Vagina (tissue), 2 donors: ENCODE measurements around the gene TEAD1. TPM values are rescaled to one million over a fixed set of nuclear protein-coding genes. Genes with fewer than 3 reads are reported as not detected.

Experiments
- DNase-seq, 2 donors: peaks; one replicate each; pipeline ENCODE4 v3.0.0-alpha.2; 2017; ENCODE audit errors: extremely low spot score in 2 of 2
- H3K27ac ChIP-seq: fragments of 200-600 bp; sonication (generic); one replicate; pipeline ENCODE4 v1.5.1; 2019
- H3K27me3 ChIP-seq: fragments of 200-600 bp; sonication (generic); one replicate; pipeline ENCODE4 v1.5.1; 2019
- H3K36me3 ChIP-seq, 2 donors: fragments of 200-600 bp; sonication (generic); one replicate each; pipeline ENCODE4 v1.5.1; 2017 to 2019
- H3K4me1 ChIP-seq: fragments of 200-600 bp; sonication (generic); one replicate; pipeline ENCODE4 v1.5.1; 2019
- H3K4me3 ChIP-seq, 2 donors: fragments of 200-600 bp; sonication (generic); 1 replicate in 1 of 2; 2 replicates in 1 of 2; pipeline ENCODE4 v1.5.1; 2016 to 2019
- H3K9me3 ChIP-seq: fragments of 200-600 bp; sonication (generic); one replicate; pipeline ENCODE4 v1.5.1; 2019
- CTCF ChIP-seq, 3 experiments: fragments of 450-650 bp in 2 of 3; fragments of 200-600 bp in 1 of 3; sonication (generic) in 1 of 3; IDR thresholded peaks; one replicate each; pipeline ENCODE4 v1.5.1; 2017 to 2019; ENCODE audit warnings: antibody characterized with exemption in 3 of 3, mild to moderate bottlenecking in 2 of 3, moderate library complexity in 2 of 3
- POLR2A ChIP-seq, 2 donors: fragments of 450-650 bp; IDR thresholded peaks; one replicate each; pipeline ENCODE4 v1.6.1; 2017; ENCODE audit warnings: antibody characterized with exemption in 2 of 2, mild to moderate bottlenecking in 2 of 2, moderate library complexity in 2 of 2
- POLR2AphosphoS5 ChIP-seq, 2 donors: sonication (generic); formaldehyde crosslinking; IDR thresholded peaks; one replicate each; pipeline ENCODE4 v1.9.0; 2017; ENCODE audit warnings: antibody characterized with exemption in 2 of 2, mild to moderate bottlenecking in 2 of 2, low read depth in 1 of 2; ENCODE audit not compliant: insufficient read depth in 1 of 2
- intact Hi-C: fragments of 100-400 bp; cut with DNase I; formaldehyde crosslinking; loops from one replicate; pipeline ENCODE4 v1.15.1; 2023
- total RNA-seq: library from RNA; depleted of rRNA; stranded (reverse); fragments of >200 nt; gene quantifications from one replicate; pipeline ENCODE4 v1.2.3, GENCODE V29; 2016

The TEAD1 gene
- total RNA-seq, 1 donor from 2014 or later, result 50.3 TPM

GRCh38 chr11:12964650-12965049, 290.4 kb downstream of the TEAD1 start:
- TF ChIP-seq POLR2AphosphoS5 (IDR thresholded peaks at IDR 0.05; ENCODE audit: insufficient read depth in 1 of 2, low read depth in 1 of 2), result no peak
- no peak for TF ChIP-seq POLR2A (IDR thresholded peaks at IDR 0.05)
- TF ChIP-seq CTCF (IDR thresholded peaks at IDR 0.05), result no peak
- Histone ChIP-seq H3K9me3 (no peaks in the 10 kb centered on the region), H3K27ac (no peak overlapping the region), H3K4me1 (no peaks in the 10 kb centered on the region), H3K27me3 (no peaks in the 10 kb centered on the region), H3K36me3 (no peaks in the 10 kb centered on the region), H3K4me3 (no peak overlapping the region)
- intact Hi-C loops, result loop anchor here (10.0 kb wide), 1 partner anchor 380 kb away; no protein-coding TSS in a partner anchor
- no peak for DNase-seq

GRCh38 chr11:12966002-12966401, 291.8 kb downstream of the TEAD1 start:
- no peaks in the 10 kb centered on the region for H3K9me3 ChIP-seq
- H3K27ac ChIP-seq, result no peak overlapping the region
- intact Hi-C loops, result loop anchor here (10.0 kb wide), 1 partner anchor 379 kb away; no protein-coding TSS in a partner anchor
- H3K36me3 ChIP-seq, result no peaks in the 10 kb centered on the region
- TF ChIP-seq CTCF (IDR thresholded peaks at IDR 0.05), result no peak
- no peak for TF ChIP-seq POLR2A (IDR thresholded peaks at IDR 0.05)
- no peak for TF ChIP-seq POLR2AphosphoS5 (IDR thresholded peaks at IDR 0.05; ENCODE audit: insufficient read depth in 1 of 2, low read depth in 1 of 2)
- no peaks in the 10 kb centered on the region for H3K27me3 ChIP-seq
- no peaks in the 10 kb centered on the region for H3K4me1 ChIP-seq
- no peak for DNase-seq
- H3K4me3 ChIP-seq, result no peak overlapping the region

GRCh38 chr11:12968101-12968500, 293.9 kb downstream of the TEAD1 start:
- intact Hi-C loops, result loop anchor here (10.0 kb wide), 1 partner anchor 377 kb away; no protein-coding TSS in a partner anchor
- no peaks in the 10 kb centered on the region for H3K4me1 ChIP-seq
- TF ChIP-seq POLR2A (IDR thresholded peaks at IDR 0.05) (no peak), POLR2AphosphoS5 (IDR thresholded peaks at IDR 0.05; ENCODE audit: insufficient read depth in 1 of 2, low read depth in 1 of 2) (no peak), CTCF (IDR thresholded peaks at IDR 0.05) (no peak)
- H3K27me3 ChIP-seq, result no peaks in the 10 kb centered on the region
- H3K4me3 ChIP-seq, result no peak overlapping the region
- no peak overlapping the region for H3K27ac ChIP-seq
- no peaks in the 10 kb centered on the region for H3K36me3 ChIP-seq
- DNase-seq, result no peak
- no peaks in the 10 kb centered on the region for H3K9me3 ChIP-seq

- H3K36me3 ChIP-seq, result no peaks in the 10 kb centered on the region
Measured at GRCh38 chr11:12968826-12969225, 294.6 kb downstream of the TEAD1 start.

More at GRCh38 chr11:12968826-12969225, 294.6 kb downstream of the TEAD1 start:
- DNase-seq, result no peak
- no peak overlapping the region for H3K4me3 ChIP-seq
- intact Hi-C loops, result loop anchor here (10.0 kb wide), 1 partner anchor 376 kb away; no protein-coding TSS in a partner anchor
- H3K9me3 ChIP-seq, result no peaks in the 10 kb centered on the region
- TF ChIP-seq POLR2A (IDR thresholded peaks at IDR 0.05) (no peak), POLR2AphosphoS5 (IDR thresholded peaks at IDR 0.05; ENCODE audit: insufficient read depth in 1 of 2, low read depth in 1 of 2) (no peak), CTCF (IDR thresholded peaks at IDR 0.05) (no peak)
- H3K27me3 ChIP-seq, result no peaks in the 10 kb centered on the region
- no peaks in the 10 kb centered on the region for H3K4me1 ChIP-seq
- H3K27ac ChIP-seq, result no peak overlapping the region
